Panc1 (cell line): ENCODE results near the gene TNIP1.

ENCODE experiments used
- POLR2AphosphoS5 ChIP-seq: IDR thresholded peaks from 2 replicates; pipeline ENCODE4 v1.6.1; 2012; ENCODE audit warnings: mild to moderate bottlenecking, low read depth, low read length, moderate library complexity
- TCF7L2 ChIP-seq: IDR thresholded peaks from 2 replicates; pipeline ENCODE4 v1.6.1; 2011; ENCODE audit warnings: mild to moderate bottlenecking, low read depth, low read length, inconsistent platforms
- TF ChIP-seq, protein P1 (sequence below): fragments of 450-650 bp; IDR thresholded peaks from 2 replicates; pipeline ENCODE4 v1.5.1; 2017; ENCODE audit warnings: mild to moderate bottlenecking

DNA sequence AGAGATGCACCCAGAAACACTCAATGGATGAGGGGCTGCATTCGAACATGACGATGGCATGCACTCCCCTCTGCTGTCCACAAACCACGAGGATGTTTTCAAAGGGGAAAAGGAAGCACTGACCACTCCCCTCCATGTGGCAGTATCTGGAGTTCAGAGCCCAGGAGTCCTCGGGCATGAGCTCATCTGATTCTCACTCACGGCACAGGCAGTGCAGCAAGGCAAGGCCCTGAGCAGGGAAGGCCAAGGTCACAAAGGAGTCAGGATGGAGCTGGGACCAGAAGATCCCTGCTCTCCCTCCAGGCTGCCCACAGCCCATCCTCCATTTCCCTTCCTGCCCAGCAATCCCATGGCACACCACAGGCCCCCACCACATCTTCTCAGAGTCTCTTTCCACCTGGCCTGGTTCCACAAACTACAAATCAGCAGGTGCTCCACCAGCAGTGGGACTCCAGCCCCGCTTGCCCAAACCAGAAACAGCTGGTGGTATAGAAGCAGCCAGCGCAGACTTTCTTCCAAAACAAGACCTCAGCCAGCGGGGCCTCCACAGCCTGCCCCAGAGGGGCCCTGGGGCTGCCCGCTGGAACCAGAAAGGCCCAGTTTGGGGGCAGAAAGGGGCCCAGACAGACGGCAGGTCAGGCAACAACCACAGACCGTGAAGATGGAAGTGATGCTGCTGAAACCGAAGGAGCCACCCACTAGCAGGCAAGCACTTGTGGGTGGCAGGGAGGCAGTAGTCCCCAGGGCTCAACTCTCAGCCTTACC is 12.2 kb downstream of the TNIP1 start:
- TF ChIP-seq POLR2AphosphoS5, result no peak
- TF ChIP-seq, protein P1, sequence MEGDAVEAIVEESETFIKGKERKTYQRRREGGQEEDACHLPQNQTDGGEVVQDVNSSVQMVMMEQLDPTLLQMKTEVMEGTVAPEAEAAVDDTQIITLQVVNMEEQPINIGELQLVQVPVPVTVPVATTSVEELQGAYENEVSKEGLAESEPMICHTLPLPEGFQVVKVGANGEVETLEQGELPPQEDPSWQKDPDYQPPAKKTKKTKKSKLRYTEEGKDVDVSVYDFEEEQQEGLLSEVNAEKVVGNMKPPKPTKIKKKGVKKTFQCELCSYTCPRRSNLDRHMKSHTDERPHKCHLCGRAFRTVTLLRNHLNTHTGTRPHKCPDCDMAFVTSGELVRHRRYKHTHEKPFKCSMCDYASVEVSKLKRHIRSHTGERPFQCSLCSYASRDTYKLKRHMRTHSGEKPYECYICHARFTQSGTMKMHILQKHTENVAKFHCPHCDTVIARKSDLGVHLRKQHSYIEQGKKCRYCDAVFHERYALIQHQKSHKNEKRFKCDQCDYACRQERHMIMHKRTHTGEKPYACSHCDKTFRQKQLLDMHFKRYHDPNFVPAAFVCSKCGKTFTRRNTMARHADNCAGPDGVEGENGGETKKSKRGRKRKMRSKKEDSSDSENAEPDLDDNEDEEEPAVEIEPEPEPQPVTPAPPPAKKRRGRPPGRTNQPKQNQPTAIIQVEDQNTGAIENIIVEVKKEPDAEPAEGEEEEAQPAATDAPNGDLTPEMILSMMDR, result no peak
- TF ChIP-seq TCF7L2, result no peak
